Activated naive CD8-positive, alpha-beta T cell treated with anti-CD3 and anti-CD28 coated beads, Interleukin-2, amount 50 U/mL, for 16 hours (primary cell): ENCODE data around the gene FAP.

Experiments
- DNase-seq: peaks from one replicate; pipeline ENCODE4 v3.0.0-alpha.2; 2020; ENCODE audit warnings: low read depth, low spot score

Gene FAP

DNA sequence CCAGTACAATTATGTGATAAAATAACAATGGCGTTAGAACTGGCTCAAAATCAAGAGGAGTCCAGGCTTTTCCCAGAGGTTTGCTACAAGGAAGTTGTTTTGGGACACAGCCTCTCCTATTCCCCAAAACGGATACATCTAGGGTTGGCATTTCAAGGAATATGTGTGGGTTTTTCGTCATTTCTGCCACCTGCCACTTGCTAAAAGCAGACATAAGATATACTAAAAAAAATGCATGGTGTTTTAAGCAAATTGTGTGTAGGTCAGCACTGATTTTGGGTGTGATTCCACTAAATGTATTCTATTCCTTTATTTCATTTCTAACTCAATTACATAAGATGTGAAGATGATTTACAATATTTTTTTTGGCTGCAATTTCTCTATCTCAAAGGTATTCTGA lies 54.8 kb downstream of the FAP start:
- no peak for DNase-seq

DNA sequence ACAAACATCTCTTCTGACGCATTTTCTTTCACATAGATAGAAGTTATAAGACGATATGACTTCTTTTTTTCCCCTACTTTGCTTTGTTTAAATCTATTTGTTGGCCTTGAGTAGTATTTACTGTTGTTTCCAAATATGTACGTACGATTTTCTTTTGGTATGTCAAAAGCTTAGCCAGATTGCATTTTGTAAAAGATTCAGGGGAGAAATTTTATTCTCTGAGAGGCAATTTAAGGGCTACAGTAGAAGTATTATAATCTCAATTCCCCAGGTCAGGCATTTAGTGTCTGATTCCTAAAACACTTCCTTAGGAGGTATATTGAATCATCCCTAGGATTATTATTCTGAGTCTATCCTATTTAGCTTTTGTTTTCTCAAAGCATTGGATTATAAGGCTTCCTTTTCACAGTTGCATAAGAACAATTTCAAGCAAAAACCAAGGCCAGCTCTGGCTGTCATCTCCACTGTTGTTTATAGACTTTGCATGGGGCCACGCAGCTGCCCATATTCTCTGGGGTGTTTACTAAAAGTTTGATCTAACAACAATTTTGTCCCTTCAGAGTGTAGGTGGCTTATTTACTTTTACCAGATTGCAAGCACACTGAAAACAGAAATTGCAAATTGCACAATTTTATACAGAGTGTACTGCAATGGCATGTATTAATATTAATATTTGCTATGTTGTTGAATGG lies 57.6 kb downstream of the FAP start:
- no peak for DNase-seq

DNA sequence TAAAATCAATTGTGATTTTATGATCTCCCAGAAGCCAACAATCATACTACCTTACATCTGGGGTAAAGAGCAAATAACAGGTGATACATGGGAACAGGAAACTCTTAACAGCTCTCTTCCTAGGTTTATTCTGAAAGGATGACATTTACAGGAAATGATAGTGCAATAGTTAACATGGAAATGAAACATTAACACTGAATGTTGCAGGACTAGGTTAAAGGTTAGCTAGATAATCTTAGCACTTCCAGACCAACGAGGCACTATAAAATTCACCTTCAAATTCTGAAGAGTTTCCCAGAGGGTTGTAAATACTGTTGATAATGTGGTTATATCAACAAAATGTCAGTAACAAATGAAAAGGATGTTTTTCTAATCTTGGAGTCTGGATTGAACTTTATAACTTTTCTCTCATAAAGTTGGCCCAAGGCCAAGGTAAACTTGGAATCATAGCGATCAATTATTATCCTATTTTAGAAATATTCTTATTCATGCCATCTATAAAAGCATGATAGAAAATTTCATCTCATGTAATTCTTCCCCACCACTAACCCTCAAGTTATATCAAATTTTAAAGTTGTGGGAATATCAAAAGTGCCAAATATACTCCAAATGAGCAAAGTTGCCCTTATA lies 58.3 kb downstream of the FAP start:
- no peak for DNase-seq

DNA sequence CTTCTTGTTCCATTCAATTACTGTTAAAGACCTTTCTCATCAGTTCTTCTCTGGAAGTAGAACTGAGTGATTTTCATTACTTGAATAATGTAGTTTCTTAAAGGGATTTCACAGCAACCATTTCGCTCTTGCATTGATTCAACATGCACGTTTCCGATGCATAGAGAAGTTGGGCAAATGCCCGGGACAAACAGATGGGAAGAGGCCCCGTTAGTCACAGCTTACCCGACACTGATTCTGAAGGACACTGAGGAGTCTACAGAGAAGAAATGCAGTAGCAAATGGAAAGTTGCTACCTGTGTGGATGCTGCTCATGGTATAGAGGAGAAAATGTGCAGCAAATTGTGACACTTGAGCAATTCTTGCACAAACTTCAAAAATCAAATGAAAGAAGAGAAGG lies 58.9 kb downstream of the FAP start:
- no peak for DNase-seq

DNA sequence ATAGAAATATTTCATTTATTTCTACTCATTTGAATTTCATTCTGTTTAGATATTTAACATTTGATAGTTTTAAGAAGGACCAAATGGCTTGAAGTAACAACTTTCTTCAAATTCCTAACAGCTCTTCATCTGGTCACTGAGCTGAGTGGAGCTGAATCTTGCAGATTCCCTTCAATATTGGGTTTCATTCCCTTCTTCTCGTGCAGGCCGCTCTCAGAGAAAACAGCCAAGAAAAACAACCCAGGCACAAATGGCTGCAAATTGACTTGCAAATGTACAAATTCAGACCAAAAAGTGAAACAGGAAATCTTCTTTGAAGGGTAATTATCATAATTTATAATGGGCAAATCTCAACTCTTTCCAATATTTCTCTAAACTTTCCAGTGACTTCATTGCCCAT lies 60.9 kb downstream of the FAP start:
- no peak for DNase-seq

DNA sequence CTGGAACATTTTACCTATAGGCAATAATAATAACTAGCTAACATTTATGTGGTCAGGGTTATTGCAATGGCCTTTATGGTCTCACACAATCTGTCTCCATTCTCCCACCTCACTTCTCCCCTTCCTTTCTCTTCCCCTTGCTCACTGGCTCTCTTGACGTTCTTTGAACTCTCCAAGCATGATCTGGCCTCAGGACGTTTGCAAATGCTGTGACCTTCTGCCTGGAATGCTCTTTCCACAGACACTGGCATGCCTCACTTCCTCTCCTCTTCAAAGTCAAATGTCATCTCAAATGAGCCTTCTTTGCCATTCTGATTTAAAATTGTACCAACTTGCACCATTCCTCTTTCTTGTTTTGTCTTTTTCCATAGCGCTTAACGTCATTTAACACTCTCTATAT lies 65.9 kb downstream of the FAP start:
- no peak for DNase-seq

DNA sequence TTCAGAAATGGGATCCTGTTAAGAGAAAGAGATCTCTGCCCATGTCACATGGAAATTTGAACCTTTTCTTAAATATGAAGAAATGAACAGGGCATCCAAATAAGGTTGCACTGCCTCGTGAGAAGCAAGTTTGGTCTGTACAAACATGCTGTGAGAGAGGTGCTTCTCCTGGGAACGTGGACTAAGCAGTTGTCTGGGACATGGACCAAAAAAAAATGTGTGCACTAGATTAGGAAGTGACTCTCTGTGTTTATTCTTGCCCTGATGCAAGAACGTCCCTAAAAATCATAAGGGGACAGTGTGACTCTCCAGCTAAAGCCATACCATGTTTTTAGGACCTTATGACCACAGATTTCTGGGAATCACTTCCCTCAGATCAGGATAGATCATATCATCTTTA lies 67.5 kb downstream of the FAP start:
- no peak for DNase-seq

DNA sequence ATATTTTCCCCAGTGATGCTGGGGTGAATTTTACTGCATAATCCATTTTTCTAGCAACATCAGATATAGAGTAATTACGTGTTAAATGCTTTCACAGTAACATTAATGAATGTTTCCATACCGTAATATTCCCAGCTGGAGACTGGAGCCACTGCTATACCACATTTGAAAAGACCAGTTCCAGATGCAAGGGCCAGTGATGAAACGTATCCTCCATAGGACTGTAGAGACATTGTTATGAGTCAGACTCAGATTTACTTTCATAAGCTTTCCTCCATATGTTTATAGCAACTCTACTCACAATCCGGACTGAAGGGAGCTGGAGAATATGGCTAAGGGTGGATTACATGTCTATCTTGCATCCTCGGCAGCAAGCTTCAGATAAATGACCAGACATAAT lies 68.5 kb downstream of the FAP start:
- DNase-seq: no peak

DNA sequence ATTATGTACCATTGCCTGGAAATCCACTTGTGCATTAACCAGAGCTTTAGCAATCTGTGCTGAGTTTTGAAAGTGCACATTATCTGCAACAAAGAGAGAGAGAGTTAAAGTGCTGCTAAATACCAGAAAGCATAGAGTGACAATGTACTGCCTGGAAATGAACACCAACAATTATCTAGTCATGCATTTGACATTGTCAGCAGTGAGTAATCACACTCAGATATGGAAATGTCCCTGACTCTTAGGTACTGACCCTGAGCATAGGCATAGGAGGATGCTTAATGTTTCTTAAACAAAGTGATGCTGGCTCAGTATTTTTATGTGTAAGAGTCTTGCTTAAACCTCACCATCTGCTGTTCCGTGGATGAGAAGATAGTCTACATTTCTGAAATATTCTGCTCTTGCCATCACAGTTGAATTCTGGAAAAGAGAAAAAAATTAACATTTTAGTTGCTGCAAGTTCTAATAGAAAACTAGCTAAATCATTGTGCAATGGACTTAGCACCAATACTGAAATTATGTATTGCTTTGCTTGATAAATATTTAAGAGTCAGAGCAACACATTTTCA lies 70.4 kb downstream of the FAP start:
- no peak for DNase-seq

DNA sequence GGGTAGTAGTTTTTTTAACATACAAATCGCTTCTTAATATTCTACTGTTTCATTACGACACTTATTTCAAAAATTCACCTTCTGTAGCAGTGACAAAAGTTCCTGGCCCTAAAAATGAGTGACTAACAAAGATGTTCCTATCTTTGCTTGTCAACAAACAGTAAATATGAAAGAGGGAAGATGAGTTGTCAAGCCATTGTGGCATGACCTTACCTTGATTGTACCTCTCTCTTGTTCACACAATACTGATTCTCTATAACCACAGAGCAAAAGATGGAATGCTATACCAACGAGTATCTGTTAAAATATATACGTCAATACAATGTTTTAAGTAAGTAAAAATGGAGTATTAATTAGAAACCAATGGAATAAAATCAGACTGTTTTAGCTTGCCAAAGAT lies 76.5 kb downstream of the FAP start:
- DNase-seq: no peak

DNA sequence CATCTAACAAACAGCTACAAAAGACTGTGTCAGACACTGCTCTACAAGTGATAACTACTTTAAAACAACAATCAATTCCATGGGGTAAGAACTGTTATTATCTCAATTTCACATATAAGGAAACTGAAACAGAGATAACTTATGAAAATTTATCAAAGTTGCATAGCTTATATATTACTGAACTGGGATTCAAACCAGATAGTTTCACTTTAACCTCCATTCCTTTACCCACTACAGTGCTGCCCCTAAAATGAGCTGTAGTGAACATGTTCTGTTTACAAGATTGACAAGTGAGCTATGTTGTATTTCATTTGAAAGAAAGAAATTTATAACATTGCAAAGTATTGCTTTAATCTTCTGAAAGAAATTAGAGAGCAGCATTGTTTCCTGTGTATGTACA lies 77.1 kb downstream of the FAP start:
- DNase-seq: no peak

DNA sequence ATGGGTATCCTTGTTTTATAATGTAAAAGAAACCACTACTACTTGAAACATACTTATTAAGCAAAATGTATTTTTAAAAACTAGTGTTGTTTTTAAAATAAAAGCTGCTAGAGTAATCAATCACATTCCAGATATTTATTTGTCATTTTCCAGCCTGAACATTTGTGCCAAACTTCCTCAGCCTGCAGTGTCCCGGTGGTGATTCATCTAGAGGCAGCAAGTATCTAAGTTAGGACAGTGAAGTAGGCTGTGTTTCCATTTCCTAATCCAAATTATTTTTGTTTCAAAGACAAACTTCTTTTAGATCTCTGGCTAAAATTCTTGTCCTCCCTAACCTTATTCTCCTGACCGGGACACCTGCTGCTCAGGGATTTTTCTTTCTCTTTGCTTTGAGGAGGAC lies 78.4 kb downstream of the FAP start:
- no peak for DNase-seq

DNA sequence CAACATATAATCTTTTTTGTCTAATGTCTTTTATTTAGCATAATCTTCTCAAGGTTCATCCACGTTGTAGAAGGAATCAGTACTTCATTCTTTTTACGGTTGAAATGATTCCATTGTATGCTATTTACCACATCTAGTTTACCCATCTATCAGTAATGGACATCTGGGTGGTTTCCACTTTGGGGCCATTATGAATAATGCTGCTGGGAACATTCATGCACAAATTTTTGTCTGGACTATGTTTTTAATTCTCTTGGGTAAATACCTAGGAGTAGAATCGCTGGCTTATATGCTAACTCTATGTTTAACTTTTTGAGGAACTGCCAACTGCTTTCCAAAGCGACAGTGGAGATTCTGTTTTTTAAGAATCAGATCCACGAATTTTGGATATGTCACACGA lies 83.8 kb downstream of the FAP start:
- DNase-seq: no peak

DNA sequence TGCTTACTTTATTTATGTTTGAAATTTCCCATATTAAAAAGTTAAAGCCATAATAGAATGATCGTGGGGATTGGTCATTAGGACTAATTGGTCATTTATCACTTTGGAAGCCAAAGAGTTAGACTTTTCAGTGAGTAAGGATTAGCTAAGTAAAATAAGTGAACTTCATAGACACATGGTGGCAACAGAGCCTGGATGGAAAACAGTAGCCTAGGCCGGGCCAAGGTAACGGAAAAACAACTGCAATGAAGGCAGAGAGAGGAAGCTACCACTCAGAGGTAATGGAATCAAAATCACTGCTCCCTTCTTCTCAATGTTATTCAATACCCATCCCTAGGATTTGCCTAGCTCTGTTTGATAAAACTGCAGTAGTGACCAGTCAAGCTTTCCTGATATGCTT lies 87.1 kb downstream of the FAP start:
- no peak for DNase-seq

DNA sequence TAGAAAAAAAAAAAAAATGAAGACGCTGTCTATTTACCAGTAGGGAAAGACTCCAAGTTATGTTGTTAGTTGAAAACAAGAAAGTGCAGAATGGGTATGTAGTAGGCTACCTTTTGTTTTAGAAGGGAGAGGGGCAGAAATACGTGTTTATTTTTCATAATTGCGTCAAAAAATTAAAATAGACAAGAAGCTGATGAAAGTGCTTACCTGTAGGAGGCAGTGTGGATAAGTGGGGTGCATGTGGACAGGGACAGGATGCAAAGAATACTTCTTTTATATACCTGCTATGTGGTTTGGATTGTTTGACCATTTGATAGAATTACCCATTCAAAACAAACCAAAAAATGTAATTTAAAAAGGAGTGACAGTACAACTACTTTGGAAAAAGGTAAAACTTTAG lies 88.2 kb downstream of the FAP start:
- DNase-seq: no peak

DNA sequence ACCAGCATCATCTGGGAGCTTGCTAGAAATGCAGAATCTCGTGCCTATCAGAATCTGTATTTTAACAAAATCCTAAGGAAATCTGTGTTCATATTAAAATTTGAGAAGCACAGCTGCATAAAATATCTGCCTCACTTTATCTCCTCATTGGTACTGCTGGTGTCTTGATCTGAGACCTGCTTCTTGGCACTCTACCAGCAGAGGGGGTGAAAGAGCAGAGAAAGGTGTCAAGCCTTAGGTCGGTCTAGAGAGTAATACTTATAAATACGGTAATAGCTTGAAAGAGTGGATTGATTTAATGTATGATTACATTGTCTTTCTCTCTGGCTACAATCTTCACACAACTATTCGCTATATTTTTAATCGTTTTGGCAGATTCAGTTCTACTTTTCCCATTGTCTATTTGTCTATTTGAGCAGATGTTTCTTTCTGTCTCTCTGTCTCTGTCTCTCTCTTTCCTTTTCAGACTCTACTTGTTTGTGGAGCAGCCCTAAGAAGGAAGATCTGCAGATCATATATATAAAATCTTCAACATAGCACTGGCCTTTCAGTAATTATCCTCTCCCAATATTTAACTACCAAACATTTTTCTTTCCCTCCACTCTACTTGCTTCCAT lies 89.5 kb downstream of the FAP start:
- peak; percentile 21 for DNase-seq

DNA sequence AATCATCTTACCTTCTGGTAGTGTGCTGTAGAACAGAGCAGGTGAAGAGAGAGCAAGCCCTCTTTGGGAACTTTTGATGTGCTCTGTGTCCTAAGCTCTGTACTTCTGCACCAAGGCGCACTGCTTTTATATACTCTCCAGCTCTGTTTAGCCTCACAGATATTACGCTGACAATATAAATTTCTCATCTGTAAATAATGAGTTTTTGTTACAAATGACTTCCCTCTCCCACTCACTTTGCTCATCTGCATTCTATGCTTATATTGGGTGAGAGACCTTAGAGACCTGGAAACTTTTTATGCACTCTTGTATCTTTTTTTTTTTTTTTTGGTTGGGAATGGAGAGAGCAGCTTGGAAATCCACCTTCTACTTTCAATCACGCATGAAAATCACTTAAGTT lies 91.1 kb downstream of the FAP start, which contains the start of gene GCG:
Gene GCG, minus strand, starts transcription at position 101 of the 400 bp plus-strand sequence. CDS start 3,069 bp downstream, outside the sequence.
- DNase-seq: no peak

DNA sequence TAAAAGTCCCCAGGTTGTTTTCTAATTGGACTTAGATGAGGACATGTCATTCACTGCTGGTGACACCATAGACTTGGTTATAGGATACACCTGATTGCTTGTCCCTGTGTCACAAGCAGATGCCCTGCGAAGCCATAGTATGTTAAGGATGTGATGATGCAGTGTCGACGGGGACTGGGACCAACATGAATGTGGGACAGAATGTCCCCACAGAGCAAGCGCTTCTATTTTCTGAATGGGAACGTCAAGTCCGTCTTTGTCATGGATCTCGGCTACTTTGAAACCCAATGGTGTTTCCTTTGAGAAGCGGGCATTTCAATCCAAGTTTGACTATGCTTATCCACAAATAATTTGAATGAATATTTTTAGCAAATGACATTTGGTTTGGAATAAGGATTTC lies 93.3 kb downstream of the FAP start:
- DNase-seq: no peak

DNA sequence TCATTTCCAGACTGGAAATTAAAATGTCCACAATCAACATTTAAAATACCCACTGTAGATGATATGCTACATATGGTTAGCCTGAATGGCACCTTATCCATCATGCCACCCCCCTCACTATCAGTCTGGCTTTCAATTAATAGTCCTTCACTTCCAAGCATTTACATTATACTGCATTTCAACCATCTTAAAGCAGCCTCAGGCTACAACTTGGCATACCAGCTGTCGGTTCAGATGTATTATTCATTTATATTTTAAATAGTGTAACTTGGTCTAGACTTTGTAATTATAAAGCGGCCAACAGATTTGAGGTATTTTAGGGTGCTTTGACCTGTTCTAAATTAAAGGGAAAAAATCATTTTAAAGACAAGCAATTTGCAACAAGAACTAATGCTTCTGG lies 93.8 kb downstream of the FAP start:
- DNase-seq: no peak

DNA sequence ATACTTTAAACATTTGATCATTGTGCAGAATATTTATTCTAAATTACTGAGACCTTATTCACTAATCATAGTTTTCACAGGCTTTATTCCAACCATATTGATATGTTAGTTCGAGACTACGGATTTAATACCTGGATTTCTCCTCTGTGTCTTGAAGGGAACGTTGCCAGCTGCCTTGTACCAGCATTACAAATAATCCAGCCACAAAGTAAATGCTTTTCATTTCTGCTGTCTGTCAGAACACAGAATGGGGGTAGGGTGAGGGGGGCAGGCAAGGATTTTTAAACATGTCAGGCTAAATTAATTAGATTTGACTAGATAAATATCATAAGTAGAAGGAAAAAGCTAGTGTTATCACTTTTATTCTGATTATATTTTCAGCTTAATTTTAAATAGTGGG lies 94.3 kb downstream of the FAP start:
- DNase-seq: no peak

DNA sequence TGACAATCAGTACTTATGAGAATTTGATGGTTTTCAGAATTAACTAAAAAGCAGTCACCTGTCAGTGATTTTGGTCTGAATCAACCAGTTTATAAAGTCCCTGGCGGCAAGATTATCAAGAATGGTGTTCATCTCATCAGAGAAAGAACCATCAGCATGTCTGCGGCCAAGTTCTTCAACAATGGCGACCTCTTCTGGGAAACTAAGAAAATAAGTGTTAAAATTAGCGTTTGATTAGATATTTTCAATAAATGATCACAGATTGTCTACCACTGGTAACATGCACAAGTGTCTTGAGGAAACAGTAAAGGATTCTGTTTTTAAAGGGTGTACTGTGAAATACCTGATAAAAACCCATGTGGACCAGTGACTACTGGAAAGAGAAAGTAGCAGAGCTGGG lies 99.3 kb downstream of the FAP start:
- DNase-seq: no peak

DNA sequence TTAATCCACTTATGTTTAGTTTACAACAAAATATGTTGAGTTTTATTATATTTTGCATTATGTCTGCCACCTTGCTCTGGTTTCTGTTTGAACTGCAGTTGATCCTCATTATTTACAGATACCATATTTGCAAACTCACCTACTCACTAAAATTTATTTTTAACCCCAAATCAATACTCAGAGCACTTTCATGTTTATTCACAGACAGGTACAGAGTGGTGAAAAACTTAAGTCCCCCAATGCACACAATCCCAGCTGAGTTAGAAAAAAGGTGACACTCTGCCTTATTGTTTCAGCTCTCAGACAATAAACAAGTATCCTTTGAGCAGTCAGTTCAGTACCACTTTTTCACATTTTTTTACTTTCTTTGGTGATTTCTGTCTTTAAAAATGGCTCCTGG lies 104.9 kb downstream of the FAP start:
- no peak for DNase-seq

DNA sequence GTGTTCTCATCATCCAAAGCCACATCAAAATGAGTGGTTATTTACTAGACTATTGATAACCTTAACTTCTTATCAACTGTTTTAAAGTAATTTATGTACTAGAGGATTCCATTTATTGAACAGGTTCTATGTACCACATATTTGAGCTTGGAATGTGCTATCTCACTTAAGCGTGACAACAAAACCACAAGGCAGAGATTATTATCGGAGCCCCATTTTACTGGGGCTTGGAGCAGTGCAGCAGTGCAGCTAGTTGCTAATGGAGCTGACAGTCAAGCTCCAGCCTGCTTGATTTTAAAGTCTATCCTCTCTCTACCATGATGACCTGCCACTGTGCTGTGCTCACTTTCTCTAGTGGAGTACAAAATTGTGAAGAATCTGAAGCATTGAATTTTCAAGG lies 115.8 kb downstream of the FAP start:
- DNase-seq: no peak
